Effector memory CD8-positive, alpha-beta T cell (primary cell): Measurements from ENCODE around the gene CACNA1H.

Experiments used
- ATAC-seq: fragments of 150-1000 bp; cut with Tn5 transposase; replicated peaks from 2 replicates; pipeline ENCODE4 v1.10.0; 2021; ENCODE audit warnings: mild to moderate bottlenecking, moderate library complexity
- DNase-seq, 3 experiments: peaks; one replicate each; pipeline ENCODE4 v3.0.0; 2021
- H3K27ac Mint-ChIP-seq, 2 donors: one replicate each; pipeline ENCODE4 v1.8.0; 2022; ENCODE audit warnings: mild to moderate bottlenecking in 2 of 2, mixed read lengths in 2 of 2, moderate library complexity in 2 of 2
- H3K27me3 Mint-ChIP-seq, 2 donors: one replicate each; pipeline ENCODE4 v1.8.0; 2022; ENCODE audit warnings: mixed read lengths in 2 of 2
- H3K36me3 Mint-ChIP-seq: one replicate; pipeline ENCODE4 v1.8.0; 2022; ENCODE audit warnings: mild to moderate bottlenecking, moderate library complexity, mixed read lengths; ENCODE audit not compliant: insufficient read depth
- H3K4me1 Mint-ChIP-seq, 2 donors: one replicate each; pipeline ENCODE4 v1.8.0; 2022; ENCODE audit warnings: low read depth in 2 of 2, mixed read lengths in 2 of 2
- H3K4me3 Mint-ChIP-seq, 2 donors: one replicate each; pipeline ENCODE4 v1.8.0; 2022; ENCODE audit warnings: mild to moderate bottlenecking in 2 of 2, mixed read lengths in 2 of 2, moderate library complexity in 2 of 2
- H3K9me3 Mint-ChIP-seq, 2 donors: one replicate each; pipeline ENCODE4 v1.8.0; 2022; ENCODE audit warnings: mixed read lengths in 2 of 2

Gene CACNA1H

DNA sequence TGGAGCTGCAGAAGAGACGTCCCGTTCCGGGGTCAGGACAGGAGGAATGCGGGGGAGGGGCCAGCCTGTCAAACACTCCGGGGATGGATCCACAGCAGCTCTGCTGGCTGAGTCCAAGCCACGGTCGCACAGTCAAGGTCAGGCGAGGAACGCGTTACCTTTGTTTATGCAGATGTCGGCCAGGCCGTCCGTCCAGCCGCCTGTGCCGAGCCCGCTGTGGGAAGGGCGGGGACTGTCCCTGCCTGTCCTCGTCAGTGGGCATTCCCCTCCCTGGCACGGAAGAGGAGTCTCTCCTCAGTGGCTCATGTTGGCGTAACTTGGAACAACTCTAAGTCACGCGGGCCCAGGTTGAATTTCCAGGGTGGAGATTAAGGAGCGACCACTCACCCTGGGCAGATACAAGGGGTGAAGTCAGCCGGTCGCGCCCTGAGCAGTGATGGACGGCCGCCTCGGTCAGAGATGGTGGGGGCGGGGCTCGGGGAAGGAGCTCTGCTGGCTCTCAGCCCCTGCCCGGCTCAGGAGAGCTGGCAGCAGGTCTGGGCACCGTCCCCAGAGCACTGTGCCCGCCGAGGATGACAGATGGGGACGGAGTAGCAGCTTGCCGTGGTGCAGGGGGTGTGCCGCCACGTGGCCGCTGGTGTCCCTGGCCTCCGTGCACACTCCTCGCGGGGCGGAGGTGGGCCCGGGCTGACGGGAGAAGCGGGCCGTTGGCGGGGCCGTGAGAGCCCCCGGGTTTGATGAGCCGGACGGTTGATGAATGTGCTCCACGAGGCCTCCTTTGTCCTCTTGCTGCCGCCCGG is 7.3 kb downstream of the CACNA1H start:
- Mint-ChIP-seq H3K27ac (no peak overlapping the region), H3K4me3 (no peak overlapping the region), H3K27me3 (peaks cover 23 to 38% of the 10 kb centered on the region in 2 donors), H3K36me3 (no peaks in the 10 kb centered on the region), H3K9me3 (no peaks in the 10 kb centered on the region), H3K4me1 (no peaks in the 10 kb centered on the region)
- ATAC-seq (no peak), DNase-seq (no peak)

DNA sequence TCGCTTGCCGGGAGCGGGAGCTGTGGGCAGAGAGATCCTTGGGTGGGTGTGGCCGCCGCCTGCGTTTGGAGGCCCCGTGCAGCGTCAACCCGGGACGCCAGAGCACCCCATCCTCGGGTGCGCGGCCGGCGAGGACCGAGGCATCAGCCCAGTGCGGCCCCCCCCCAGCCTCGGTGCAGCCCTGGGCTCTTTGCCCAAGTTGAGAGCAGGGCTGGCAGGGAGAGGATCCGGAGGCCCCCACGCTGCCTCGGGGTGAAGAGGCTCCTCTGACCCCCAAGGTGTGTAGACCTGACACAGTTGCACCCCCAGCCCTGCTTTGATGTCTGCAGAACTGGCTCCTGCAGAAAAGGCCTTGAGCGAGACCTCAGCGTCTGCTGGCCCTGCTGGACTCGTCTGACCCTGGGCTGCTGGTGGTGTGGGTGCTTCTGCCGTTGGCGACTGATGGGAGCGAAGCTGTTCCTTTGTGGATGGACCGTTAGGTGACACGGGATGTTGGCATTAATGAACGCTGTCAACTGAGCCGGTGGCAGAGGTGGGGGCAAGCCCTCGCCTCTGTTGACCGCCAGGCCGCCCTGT is 8.0 kb downstream of the CACNA1H start:
- Mint-ChIP-seq H3K4me3 (no peak overlapping the region), H3K4me1 (no peaks in the 10 kb centered on the region), H3K27me3 (peaks cover 16 to 34% of the 10 kb centered on the region in 2 donors), H3K9me3 (no peaks in the 10 kb centered on the region), H3K27ac (no peak overlapping the region), H3K36me3 (no peaks in the 10 kb centered on the region)
- DNase-seq = no peak
- ATAC-seq = no peak

DNA sequence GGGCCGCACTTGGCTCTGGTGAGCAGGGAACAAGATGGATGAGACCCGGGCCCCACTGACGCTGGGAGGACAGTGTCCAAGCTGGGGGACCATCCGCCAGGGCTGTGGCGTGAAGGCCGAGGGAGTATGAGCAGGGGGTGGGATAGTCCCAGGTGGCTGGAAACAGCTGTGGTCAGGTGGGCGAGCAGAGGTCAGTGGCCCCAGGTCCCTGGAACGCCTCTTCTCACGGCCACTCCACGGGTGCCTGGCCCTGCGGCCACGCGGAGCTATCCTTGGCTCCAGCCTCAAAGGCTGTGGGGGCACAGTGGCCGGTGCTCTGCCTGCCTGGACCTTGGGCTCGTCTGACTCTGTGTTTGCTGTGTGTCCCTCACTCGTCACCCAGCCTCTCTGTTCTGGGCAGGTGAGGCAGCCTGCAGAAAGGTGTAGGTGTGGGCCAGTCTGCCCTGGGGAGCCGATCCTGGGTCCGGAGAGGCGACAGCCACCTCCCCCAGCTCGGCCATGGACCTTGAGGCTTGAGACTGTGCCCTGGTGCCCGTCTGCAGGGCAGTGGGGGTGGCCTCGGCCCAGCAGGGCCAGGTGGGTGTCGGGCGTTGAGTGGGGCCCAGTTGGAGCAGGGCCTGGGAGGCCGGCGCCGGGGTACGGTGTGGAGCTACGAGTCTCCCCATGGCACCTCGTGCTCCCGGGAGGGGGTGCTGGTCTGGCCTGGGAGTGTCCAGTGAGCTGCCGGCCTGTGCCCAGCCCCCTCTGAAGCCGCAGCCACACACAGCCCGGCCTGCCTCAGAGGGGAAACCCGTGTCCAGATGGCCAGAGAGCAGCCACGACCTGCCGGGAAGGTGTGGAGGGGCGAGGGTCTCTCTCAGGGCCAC is 10.0 kb downstream of the CACNA1H start:
- no peak for DNase-seq
- Mint-ChIP-seq H3K4me1 (no peaks in the 10 kb centered on the region), H3K4me3 (no peak overlapping the region)

DNA sequence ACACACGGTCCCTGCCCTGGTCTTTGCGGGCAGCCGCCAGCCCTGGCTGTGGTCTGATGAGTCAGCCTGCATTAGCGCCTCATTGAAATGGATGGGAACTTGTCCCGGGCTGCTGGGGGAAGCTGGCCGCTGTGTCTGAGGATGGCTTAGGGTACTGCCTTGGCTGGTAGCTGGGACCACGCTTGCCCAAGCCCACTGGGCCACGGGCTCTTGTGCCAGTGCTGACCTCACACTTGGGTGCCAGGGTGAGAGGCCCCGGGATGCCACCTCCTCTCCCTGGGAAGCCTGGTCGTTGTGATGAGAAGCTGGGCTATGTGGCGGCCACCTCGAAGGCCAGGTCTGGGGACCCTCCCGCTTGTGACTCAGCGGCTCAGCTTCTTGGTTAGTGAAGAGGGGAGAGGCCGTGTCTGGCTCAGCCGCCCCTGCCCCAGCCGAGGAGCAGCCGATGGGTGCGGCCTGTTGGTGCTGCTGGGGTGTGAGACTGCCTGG is 10.7 kb downstream of the CACNA1H start:
- no peaks in the 10 kb centered on the region for H3K4me1 Mint-ChIP-seq
- DNase-seq = no peak
- H3K4me3 Mint-ChIP-seq = no peak overlapping the region
- H3K9me3 Mint-ChIP-seq = no peaks in the 10 kb centered on the region
- no peak overlapping the region for H3K27ac Mint-ChIP-seq
- H3K27me3 Mint-ChIP-seq = peaks cover 16 to 30% of the 10 kb centered on the region in 2 donors
- ATAC-seq = no peak
- no peaks in the 10 kb centered on the region for H3K36me3 Mint-ChIP-seq

More for the DNA sequence above, 10.0 kb downstream of the CACNA1H start:
- no peak for ATAC-seq
- H3K27ac Mint-ChIP-seq = no peak overlapping the region
- H3K9me3 Mint-ChIP-seq = no peaks in the 10 kb centered on the region
- H3K27me3 Mint-ChIP-seq = peaks cover 16 to 30% of the 10 kb centered on the region in 2 donors
- no peaks in the 10 kb centered on the region for H3K36me3 Mint-ChIP-seq

DNA sequence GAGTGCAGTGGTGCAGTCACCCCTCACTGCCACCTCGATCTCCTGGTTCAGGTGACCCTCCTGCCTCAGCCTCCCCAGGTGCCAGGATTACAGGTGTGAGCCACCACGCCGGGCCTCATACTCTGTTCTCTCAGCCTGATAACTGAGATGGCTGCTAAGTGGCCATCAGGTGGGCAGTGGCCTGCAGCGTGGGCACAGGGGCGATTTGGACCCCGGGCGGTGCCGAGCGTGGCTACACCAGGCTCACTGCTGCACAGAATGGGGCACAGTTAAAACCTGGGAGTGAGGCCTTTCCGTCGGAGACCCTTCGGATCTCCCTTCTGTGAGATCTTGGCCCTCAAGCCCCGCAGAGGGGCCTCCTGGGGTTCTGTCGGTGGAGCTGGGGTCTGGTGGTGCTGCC is 11.5 kb downstream of the CACNA1H start:
- Mint-ChIP-seq H3K4me3 (no peak overlapping the region), H3K9me3 (no peaks in the 10 kb centered on the region), H3K4me1 (no peaks in the 10 kb centered on the region), H3K36me3 (no peaks in the 10 kb centered on the region), H3K27me3 (peaks cover 16 to 29% of the 10 kb centered on the region in 2 donors), H3K27ac (no peak overlapping the region)
- ATAC-seq (no peak), DNase-seq (no peak)

DNA sequence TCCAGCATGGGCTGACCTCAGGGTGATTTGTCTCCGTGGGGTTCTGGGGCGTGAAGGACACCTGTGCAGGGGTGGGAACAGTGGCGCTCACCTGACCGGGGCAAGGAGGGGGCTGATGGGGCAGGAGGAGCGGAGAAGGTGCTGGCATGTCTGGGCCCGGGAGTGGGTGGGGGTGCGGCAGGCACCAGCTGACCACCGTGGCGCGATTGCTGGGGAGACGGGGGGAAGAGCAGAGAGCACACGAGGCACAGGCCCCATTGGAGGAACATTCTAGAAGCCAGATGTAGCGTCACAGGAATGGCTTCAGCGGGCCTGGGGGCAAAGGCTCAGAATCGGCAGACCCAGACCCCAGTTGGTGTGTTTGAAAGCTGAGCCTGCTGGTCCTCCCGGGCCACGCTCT is 12.1 kb downstream of the CACNA1H start:
- Mint-ChIP-seq H3K4me1 (no peaks in the 10 kb centered on the region), H3K36me3 (no peaks in the 10 kb centered on the region), H3K27me3 (peaks cover 11 to 23% of the 10 kb centered on the region in 2 donors), H3K9me3 (no peaks in the 10 kb centered on the region), H3K27ac (no peak overlapping the region), H3K4me3 (no peak overlapping the region)
- DNase-seq (no peak), ATAC-seq (no peak)

DNA sequence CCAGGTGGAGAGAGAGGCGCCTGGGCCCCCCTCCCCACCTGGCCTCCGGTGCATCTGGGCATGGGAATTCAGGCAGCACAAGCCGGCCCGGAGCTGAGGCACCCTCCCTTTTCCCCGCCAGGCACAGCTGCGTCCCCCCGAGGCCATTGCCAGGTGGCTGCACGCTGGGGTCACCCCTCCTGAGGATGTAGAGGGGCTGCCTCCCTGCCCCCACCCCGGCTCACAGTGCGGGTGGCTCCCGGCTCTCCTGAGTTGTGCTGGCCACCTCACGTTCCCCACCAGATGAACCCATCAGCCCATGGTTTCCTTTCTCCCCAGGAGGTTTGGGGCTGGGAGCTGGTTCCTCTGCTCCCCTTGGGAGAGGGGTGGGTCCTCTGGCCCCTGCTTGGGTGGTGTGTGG is 12.6 kb downstream of the CACNA1H start:
- ATAC-seq (no peak), DNase-seq (no peak)
- H3K27ac Mint-ChIP-seq = no peak overlapping the region
- H3K9me3 Mint-ChIP-seq = no peaks in the 10 kb centered on the region
- no peaks in the 10 kb centered on the region for H3K36me3 Mint-ChIP-seq
- no peaks in the 10 kb centered on the region for H3K4me1 Mint-ChIP-seq
- H3K27me3 Mint-ChIP-seq = peaks cover 8 to 24% of the 10 kb centered on the region in 2 donors
- H3K4me3 Mint-ChIP-seq = no peak overlapping the region

DNA sequence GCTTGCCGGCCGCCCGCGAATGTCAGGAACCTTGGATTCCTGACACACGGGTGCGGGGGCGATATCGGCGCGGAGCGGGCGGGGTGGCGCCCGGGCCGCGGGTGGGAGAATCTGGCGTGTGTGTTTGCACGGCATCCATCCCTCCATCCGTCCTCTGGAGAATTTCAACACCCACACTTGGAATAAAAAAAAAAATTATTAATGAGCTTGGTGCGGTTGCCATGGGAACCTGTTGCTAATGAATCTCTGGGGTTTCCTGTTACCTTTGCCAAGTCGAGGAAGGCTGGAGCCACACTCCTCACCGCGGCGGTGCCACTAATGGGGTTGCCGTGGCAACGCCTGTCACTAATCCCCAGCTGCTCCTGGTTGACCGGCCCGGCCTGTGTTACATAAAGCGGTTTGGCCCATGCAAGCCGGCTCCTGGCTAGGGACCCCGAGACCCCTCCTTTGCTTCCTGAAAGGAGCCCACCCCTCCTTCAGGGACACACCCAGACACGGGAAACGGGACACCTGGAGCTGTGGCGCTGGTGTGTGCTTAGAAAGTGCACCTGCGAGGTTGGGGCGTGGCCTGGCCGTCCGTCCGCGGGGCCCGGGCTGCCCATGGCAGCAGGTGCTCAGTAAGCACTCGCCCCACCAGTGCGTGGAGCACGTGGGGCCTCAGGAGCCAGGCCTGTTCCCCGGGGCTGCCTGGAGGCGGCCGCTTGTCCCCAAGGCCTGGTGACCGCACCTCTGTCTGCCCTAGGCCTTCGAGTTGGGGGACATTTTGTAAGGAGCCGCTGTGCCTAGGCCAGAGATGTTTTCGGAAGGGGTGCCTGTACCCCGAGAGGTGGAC is 14.6 kb downstream of the CACNA1H start:
- ATAC-seq (no peak), DNase-seq (no peak)
- peaks cover 8 to 28% of the 10 kb centered on the region in 2 donors for H3K27me3 Mint-ChIP-seq
- no peaks in the 10 kb centered on the region for H3K9me3 Mint-ChIP-seq
- no peak overlapping the region for H3K27ac Mint-ChIP-seq
- H3K4me3 Mint-ChIP-seq = no peak overlapping the region
- H3K36me3 Mint-ChIP-seq = no peaks in the 10 kb centered on the region
- no peaks in the 10 kb centered on the region for H3K4me1 Mint-ChIP-seq

DNA sequence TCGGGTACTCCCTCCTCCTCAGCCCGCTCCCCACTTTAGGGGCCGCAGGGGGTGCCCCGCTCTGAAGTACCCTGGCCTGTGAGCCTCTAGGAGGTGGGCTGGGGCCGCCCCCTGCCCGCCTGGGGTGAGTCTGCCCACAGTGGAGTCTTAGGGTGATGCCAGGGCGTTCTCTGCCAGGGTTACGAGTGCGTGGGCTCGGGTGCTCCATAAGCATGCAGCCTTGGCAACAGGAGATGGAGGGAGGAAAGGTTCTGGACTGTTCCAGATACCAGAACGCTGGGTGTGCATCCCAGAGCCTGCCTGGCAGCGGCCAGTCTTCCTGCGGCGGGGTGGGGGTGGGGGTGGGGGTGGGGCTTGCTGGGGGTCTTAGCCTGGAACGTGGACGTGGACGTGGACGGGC is 15.9 kb downstream of the CACNA1H start:
- DNase-seq = no peak
- H3K27ac Mint-ChIP-seq = no peak overlapping the region
- H3K27me3 Mint-ChIP-seq = peaks cover 8 to 28% of the 10 kb centered on the region in 2 donors
- H3K36me3 Mint-ChIP-seq = no peaks in the 10 kb centered on the region
- ATAC-seq = no peak
- no peaks in the 10 kb centered on the region for H3K9me3 Mint-ChIP-seq
- H3K4me1 Mint-ChIP-seq = no peaks in the 10 kb centered on the region
- H3K4me3 Mint-ChIP-seq = no peak overlapping the region

DNA sequence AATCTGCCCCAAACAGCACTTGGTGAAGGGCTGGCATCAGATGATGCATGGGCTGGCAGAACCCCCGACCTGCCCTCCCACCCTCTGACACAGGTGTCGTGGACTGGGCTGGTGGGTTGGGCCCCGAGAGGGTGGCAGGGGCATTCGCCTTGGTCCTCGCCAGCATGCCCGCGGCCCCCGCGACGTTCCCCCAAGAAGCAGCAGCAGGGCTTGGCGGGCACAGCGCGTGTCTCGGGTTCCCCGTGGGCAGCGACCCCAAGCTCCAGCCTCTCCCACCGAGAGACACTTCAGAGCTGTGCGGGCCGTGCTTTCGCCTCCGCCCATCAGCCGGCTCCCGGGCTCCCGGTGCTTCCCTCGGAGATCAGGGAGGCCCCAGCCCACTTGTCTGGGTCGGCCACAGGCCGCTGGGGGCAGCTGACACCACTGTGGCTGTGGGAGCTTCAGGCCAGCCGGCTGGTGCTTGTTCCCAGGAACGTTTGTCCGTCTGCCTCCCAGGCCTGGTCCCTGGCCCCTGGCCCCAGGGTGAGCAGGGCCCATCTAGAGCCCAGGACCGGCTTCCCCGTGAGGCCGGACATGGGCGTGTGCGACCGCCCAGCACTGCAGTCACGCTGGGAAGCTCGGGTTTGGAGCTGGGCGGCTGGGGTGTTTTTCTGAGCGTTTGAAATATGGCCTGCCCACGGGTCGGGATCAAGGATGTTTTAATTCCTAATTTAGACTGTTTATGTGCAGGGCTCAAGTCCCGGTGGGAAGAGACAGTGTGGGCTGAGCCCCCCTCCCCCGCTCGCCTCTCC is 16.6 kb downstream of the CACNA1H start:
- Mint-ChIP-seq H3K36me3 (no peaks in the 10 kb centered on the region), H3K27me3 (peaks cover 7 to 23% of the 10 kb centered on the region in 2 donors), H3K4me1 (no peaks in the 10 kb centered on the region), H3K9me3 (no peaks in the 10 kb centered on the region), H3K4me3 (no peak overlapping the region), H3K27ac (no peak overlapping the region)
- DNase-seq = no peak
- no peak for ATAC-seq

DNA sequence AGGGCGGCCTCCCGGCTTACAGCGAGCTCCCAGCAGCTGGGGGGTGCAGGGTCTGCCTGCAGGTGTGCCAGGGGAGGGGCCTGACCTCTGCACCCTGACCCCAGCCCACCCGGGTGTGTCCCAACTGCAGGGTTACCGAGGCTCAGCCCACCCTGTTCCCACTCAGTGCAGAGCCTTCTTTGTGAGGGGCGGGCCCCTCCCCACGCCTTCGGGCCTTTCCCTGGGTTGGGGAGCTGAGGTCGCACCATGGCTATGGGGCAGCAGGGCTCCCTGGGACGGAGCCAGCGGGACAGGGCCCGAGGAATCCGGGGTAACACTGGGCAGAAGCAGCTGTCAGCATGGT is 17.1 kb downstream of the CACNA1H start:
- Mint-ChIP-seq H3K4me1 (no peaks in the 10 kb centered on the region), H3K27me3 (peaks cover 1 to 17% of the 10 kb centered on the region in 2 donors), H3K36me3 (no peaks in the 10 kb centered on the region), H3K27ac (no peak overlapping the region), H3K9me3 (no peaks in the 10 kb centered on the region), H3K4me3 (no peak overlapping the region)
- ATAC-seq = no peak
- DNase-seq = no peak

DNA sequence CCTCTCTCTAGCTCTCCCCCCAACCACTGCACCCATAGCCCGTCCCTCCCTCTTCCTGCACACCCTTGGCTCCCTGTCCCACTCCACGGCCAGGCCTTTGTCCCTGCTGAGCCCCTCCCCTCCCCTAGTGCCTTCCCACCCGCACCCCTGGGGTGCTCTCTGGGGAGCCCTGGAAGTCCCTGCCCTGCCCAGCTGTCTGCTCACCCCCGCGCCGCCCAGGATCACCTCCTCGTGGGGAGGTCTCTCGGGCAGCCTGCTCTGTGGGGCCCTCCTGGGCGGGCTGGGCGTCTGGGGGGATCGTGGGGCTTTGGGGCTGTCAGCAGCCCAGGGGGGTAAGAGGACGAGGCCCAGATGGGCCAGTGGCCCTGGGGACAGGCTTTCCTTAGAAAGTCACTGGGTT is 18.1 kb downstream of the CACNA1H start:
- Mint-ChIP-seq H3K4me3 (no peak overlapping the region), H3K36me3 (no peaks in the 10 kb centered on the region), H3K27ac (no peak overlapping the region), H3K9me3 (no peaks in the 10 kb centered on the region), H3K27me3 (peaks cover 0 to 13% of the 10 kb centered on the region in 2 donors), H3K4me1 (no peaks in the 10 kb centered on the region)
- DNase-seq (no peak), ATAC-seq (no peak)
